Thyroid gland (tissue), 4 donors: ENCODE measurements around the gene MZT2B.

ENCODE experiments used
- CTCF ChIP-seq, 6 experiments: fragments of 200-600 bp in 3 of 6; fragments of 450-650 bp in 3 of 6; sonication (generic) in 3 of 6; IDR thresholded peaks; one replicate each; pipeline ENCODE4 v1.5.1; 2016 to 2019; ENCODE audit warnings: antibody characterized with exemption in 6 of 6, mild to moderate bottlenecking in 2 of 6, inconsistent platforms in 1 of 6, moderate library complexity in 1 of 6
- POLR2A ChIP-seq, 2 donors: fragments of 450-650 bp; IDR thresholded peaks; one replicate each; pipeline ENCODE4 v1.6.1; 2017; ENCODE audit warnings: antibody characterized with exemption in 2 of 2, mild to moderate bottlenecking in 2 of 2, moderate library complexity in 1 of 2

DNA sequence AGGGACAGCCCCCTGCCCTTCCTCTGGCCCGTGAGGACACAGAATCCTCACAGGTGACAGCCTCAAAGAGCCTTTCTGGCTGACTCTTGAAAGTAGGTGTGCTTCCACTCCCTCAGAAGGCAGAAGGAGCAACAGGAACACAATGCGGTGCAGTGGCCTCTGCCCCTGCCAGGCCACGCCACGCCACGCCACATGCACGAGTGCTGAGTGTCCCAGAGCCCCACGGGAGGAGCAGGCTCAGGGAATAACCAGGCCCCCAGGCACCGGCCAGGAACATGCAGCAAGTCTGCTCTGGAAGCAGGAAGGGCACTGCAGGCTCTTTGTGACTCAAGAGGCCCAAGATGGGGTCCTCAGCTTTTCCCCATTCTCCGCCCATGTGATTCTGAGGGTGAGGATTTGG lies 19.1 kb upstream of the MZT2B start:
- TF ChIP-seq CTCF (IDR thresholded peaks at IDR 0.05) (no peak), POLR2A (IDR thresholded peaks at IDR 0.05) (no peak)
